ENCODE data around the gene PSD2. TPM values are rescaled to one million over a fixed set of nuclear protein-coding genes. Genes with fewer than 3 reads are reported as not detected.

Gene PSD2
- total RNA-seq, 1 donor from 2014 or later, result 0.25 TPM

GRCh38 chr5:139872052-139872766 lies 76.6 kb downstream of the PSD2 start:
- Mint-ChIP-seq H3K27me3 (ENCODE audit: low read depth, unreplicated experiment) (peaks cover 64% of the 10 kb centered on the region), H3K36me3 (ENCODE audit: low read depth, unreplicated experiment) (no peaks in the 10 kb centered on the region), H3K4me3 (ENCODE audit: unreplicated experiment) (no peak overlapping the region), H3K9me3 (ENCODE audit: unreplicated experiment) (no peaks in the 10 kb centered on the region), H3K27ac (ENCODE audit: unreplicated experiment) (no peak overlapping the region), H3K4me1 (ENCODE audit: low read depth, unreplicated experiment) (no peaks in the 10 kb centered on the region)
- FAIRE-seq (no peak), DNase-seq (ENCODE audit: low read depth) (no peak)
- Histone ChIP-seq H3K4me1 (ENCODE audit: insufficient read depth, low read length) (no peaks in the 10 kb centered on the region), H3K27me3 (ENCODE audit: insufficient read depth, low read length) (peaks cover 2% of the 10 kb centered on the region), H3K36me3 (ENCODE audit: insufficient read depth, low read length) (no peaks in the 10 kb centered on the region), H3K9me3 (ENCODE audit: insufficient read depth, low read depth, low read length) (no peaks in the 10 kb centered on the region), H3K4me3 (ENCODE audit: insufficient read depth, low read depth, low read length) (no peak overlapping the region), H4K20me1 (ENCODE audit: insufficient read depth, low read length) (no peaks in the 10 kb centered on the region), H3K79me2 (ENCODE audit: insufficient read depth, low read length) (no peaks in the 10 kb centered on the region), H2AFZ (ENCODE audit: low read depth, low read length) (no peak overlapping the region), H3K9ac (ENCODE audit: low read length) (no peak overlapping the region), H3K27ac (ENCODE audit: low read depth, low read length) (no peak overlapping the region), H3K4me2 (ENCODE audit: low read length) (no peak overlapping the region)
- no peak for TF ChIP-seq EZH2 (IDR thresholded peaks at IDR 0.05; ENCODE audit: insufficient read depth, low read length)

- Histone ChIP-seq H3K27ac (ENCODE audit: low read depth, low read length) (no peak overlapping the region), H3K27me3 (ENCODE audit: insufficient read depth, low read length) (no peaks in the 10 kb centered on the region), H3K9ac (ENCODE audit: low read length) (no peak overlapping the region), H3K4me2 (ENCODE audit: low read length) (no peak overlapping the region), H3K4me3 (ENCODE audit: insufficient read depth, low read depth, low read length) (no peak overlapping the region), H3K9me3 (ENCODE audit: insufficient read depth, low read depth, low read length) (no peaks in the 10 kb centered on the region), H3K4me1 (ENCODE audit: insufficient read depth, low read length) (no peaks in the 10 kb centered on the region), H4K20me1 (ENCODE audit: insufficient read depth, low read length) (no peaks in the 10 kb centered on the region), H3K79me2 (ENCODE audit: insufficient read depth, low read length) (no peaks in the 10 kb centered on the region), H3K36me3 (ENCODE audit: insufficient read depth, low read length) (no peaks in the 10 kb centered on the region), H2AFZ (ENCODE audit: low read depth, low read length) (no peak overlapping the region)
- DNase-seq (ENCODE audit: low read depth) (no peak), FAIRE-seq (no peak)
- TF ChIP-seq EZH2 (IDR thresholded peaks at IDR 0.05; ENCODE audit: insufficient read depth, low read length), result no peak
- no peak for TF ChIP-seq CTCF (IDR thresholded peaks at IDR 0.05; ENCODE audit: insufficient read depth, low read depth, low read length)
- no peak overlapping the region for H3K27ac Mint-ChIP-seq (ENCODE audit: unreplicated experiment)
- peaks cover 59% of the 10 kb centered on the region for H3K27me3 Mint-ChIP-seq (ENCODE audit: low read depth, unreplicated experiment)
- no peaks in the 10 kb centered on the region for H3K36me3 Mint-ChIP-seq (ENCODE audit: low read depth, unreplicated experiment)
- H3K4me1 Mint-ChIP-seq (ENCODE audit: low read depth, unreplicated experiment), result no peaks in the 10 kb centered on the region
- H3K4me3 Mint-ChIP-seq (ENCODE audit: unreplicated experiment), result no peak overlapping the region
- no peaks in the 10 kb centered on the region for H3K9me3 Mint-ChIP-seq (ENCODE audit: unreplicated experiment)
Observed at GRCh38 chr5:139872851-139873794, 77.5 kb downstream of the PSD2 start.

- Mint-ChIP-seq H3K9me3 (ENCODE audit: unreplicated experiment) (no peaks in the 10 kb centered on the region), H3K4me3 (ENCODE audit: unreplicated experiment) (no peak overlapping the region), H3K36me3 (ENCODE audit: low read depth, unreplicated experiment) (no peaks in the 10 kb centered on the region), H3K27ac (ENCODE audit: unreplicated experiment) (no peak overlapping the region), H3K4me1 (ENCODE audit: low read depth, unreplicated experiment) (no peaks in the 10 kb centered on the region), H3K27me3 (ENCODE audit: low read depth, unreplicated experiment) (peaks cover 51% of the 10 kb centered on the region)
- Histone ChIP-seq H3K4me2 (ENCODE audit: low read length) (no peak overlapping the region), H3K9me3 (ENCODE audit: insufficient read depth, low read depth, low read length) (no peaks in the 10 kb centered on the region), H3K4me3 (ENCODE audit: insufficient read depth, low read depth, low read length) (no peak overlapping the region), H2AFZ (ENCODE audit: low read depth, low read length) (no peak overlapping the region), H3K36me3 (ENCODE audit: insufficient read depth, low read length) (no peaks in the 10 kb centered on the region), H3K27ac (ENCODE audit: low read depth, low read length) (no peak overlapping the region), H4K20me1 (ENCODE audit: insufficient read depth, low read length) (no peaks in the 10 kb centered on the region), H3K9ac (ENCODE audit: low read length) (no peak overlapping the region), H3K27me3 (ENCODE audit: insufficient read depth, low read length) (no peaks in the 10 kb centered on the region), H3K79me2 (ENCODE audit: insufficient read depth, low read length) (no peaks in the 10 kb centered on the region), H3K4me1 (ENCODE audit: insufficient read depth, low read length) (no peaks in the 10 kb centered on the region)
- FAIRE-seq, result no peak
- no peak for DNase-seq (ENCODE audit: low read depth)
- TF ChIP-seq CTCF (IDR thresholded peaks at IDR 0.05; ENCODE audit: insufficient read depth, low read depth, low read length) (no peak), EZH2 (IDR thresholded peaks at IDR 0.05; ENCODE audit: insufficient read depth, low read length) (no peak)
Observed at GRCh38 chr5:139875957-139876356, 80.3 kb downstream of the PSD2 start.

Measured in astrocyte (in vitro differentiated cells and primary cell).